GM20000 (cell line): ENCODE results near the gene AHCYL1.
A peak's percentile ranks its signal among the peaks of the same experiment; 100 is the strongest.

Experiments
- DNase-seq: peaks from one replicate; pipeline ENCODE4 v3.0.0; 2012; ENCODE audit warnings: low spot score
- CTCF ChIP-seq: IDR thresholded peaks from 2 replicates; pipeline ENCODE4 v1.5.1; 2012; ENCODE audit warnings: mild to moderate bottlenecking, control low read depth; ENCODE audit errors: extremely low read depth, missing control alignments

AHCYL1 gene

GRCh38 chr1:110032327-110032726, 47.8 kb downstream of the AHCYL1 start:
- TF ChIP-seq CTCF = no peak
- DNase-seq = no peak

GRCh38 chr1:110033421-110033820, 48.9 kb downstream of the AHCYL1 start:
- TF ChIP-seq CTCF = no peak
- no peak for DNase-seq

- TF ChIP-seq CTCF = no peak
- no peak for DNase-seq
These were observed 49.5 kb downstream of the AHCYL1 start for GRCh38 chr1:110034040-110034450.

- no peak for TF ChIP-seq CTCF
- peak; percentile 94 for DNase-seq
These were observed 50.1 kb downstream of the AHCYL1 start, which contains the start of gene STRIP1 for GRCh38 chr1:110034451-110035235. Gene STRIP1, plus strand, starts transcription at chr1:110034624. Its CDS starts 14 bp downstream, at chr1:110034638.

GRCh38 chr1:110035236-110035752, 50.7 kb downstream of the AHCYL1 start:
- DNase-seq = no peak
- TF ChIP-seq CTCF = no peak

- no peak for DNase-seq
- no peak for TF ChIP-seq CTCF
These were observed 53.7 kb downstream of the AHCYL1 start for GRCh38 chr1:110038271-110038670.

- no peak for TF ChIP-seq CTCF
- no peak for DNase-seq
These were observed 55.1 kb downstream of the AHCYL1 start for GRCh38 chr1:110039641-110040040.
